ENCODE results near the gene NPPA. TPM values are rescaled to one million over a fixed set of nuclear protein-coding genes. Genes with fewer than 3 reads are reported as not detected.

The NPPA gene
- total and polyA plus RNA-seq, 9 of the 15 experiments (the other 6 are each of a cell fraction or from before 2014, with no cell fraction given), result not detected

- TF ChIP-seq ATF4 (CRISPR knock-in tag; IDR thresholded peaks at IDR 0.05) (no peak), ARID4B (CRISPR knock-in tag; IDR thresholded peaks at IDR 0.05) (no peak; the same call in 1 of the 2 replicates), EHMT2 (IDR thresholded peaks at IDR 0.05) (no peak), ZNF408 (CRISPR knock-in tag; IDR thresholded peaks at IDR 0.05; ENCODE audit: low read depth) (no peak), C11orf30 (IDR thresholded peaks at IDR 0.05; ENCODE audit: low read depth) (no peak), TBL1XR1 (IDR thresholded peaks at IDR 0.05; ENCODE audit: low read length in 2 of 2) (peak; percentile 21 to 51; a peak in 1 of 4 replicates), ZNF436 (CRISPR knock-in tag; IDR thresholded peaks at IDR 0.05) (no peak), ID3 (CRISPR knock-in tag; IDR thresholded peaks at IDR 0.05) (no peak), ID3 (tag; IDR thresholded peaks at IDR 0.05) (peak; percentile 55; the same call in 1 of the 2 replicates), MTA1 (IDR thresholded peaks at IDR 0.05; ENCODE audit: borderline replicate concordance) (no peak), SNIP1 (IDR thresholded peaks at IDR 0.05; ENCODE audit: low read depth) (no peak), TRIM28 (IDR thresholded peaks at IDR 0.05) (no peak), CCAR2 (IDR thresholded peaks at IDR 0.05; ENCODE audit: low read depth, low read length) (no peak), TEAD2 (tag; IDR thresholded peaks at IDR 0.05) (no peak; the same call in 1 of the 2 replicates), CBFB (CRISPR knock-in tag; IDR thresholded peaks at IDR 0.05) (peak; percentile 44; the same call in 1 of the 2 replicates), MIER1 (IDR thresholded peaks at IDR 0.05; ENCODE audit: low read depth) (no peak), ZBTB34 (CRISPR knock-in tag; IDR thresholded peaks at IDR 0.05) (no peak), JUNB (CRISPR knock-in tag; conservative IDR thresholded peaks at IDR 0.05) (no peak), EGR1 (conservative IDR thresholded peaks at IDR 0.05) (no peak), ARID3A (IDR thresholded peaks at IDR 0.05; ENCODE audit: borderline replicate concordance, low read depth, low read length) (no peak), WHSC1 (IDR thresholded peaks at IDR 0.05; ENCODE audit: low read length) (peak; percentile 92)
Observed at GRCh38 chr1:11796036-11796828, 51.4 kb downstream of the NPPA start (continued).

Data from K562 (cell line).